ENCODE measurements around the gene NOL9. TPM values are rescaled to one million over a fixed set of nuclear protein-coding genes. Genes with fewer than 3 reads are reported as not detected.

NOL9 gene
- total RNA-seq, 1 donor from 2014 or later = 16.7 TPM

DNA sequence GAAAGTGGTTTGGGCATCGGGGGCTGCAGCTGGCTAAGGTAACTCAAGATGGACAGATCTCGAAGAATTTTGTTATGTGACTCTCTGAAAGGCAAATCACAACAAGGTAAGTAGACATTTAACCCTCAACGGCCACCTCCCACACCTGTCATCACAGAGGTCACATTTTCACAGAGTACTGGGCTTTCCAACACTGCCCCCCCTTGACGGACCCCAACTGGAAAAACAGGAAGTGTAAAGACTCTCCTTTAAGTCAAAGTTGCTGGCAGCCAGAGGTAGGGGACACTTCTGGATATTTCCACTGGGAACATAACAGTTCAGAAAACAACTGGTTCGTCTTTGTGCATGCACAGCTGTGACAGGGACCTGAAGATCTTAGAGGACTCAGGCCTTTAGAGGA, 22.3 kb downstream of the NOL9 start:
- no peak for DNase-seq (ENCODE audit: extremely low spot score in 2 of 2)
- TF ChIP-seq, protein P1, sequence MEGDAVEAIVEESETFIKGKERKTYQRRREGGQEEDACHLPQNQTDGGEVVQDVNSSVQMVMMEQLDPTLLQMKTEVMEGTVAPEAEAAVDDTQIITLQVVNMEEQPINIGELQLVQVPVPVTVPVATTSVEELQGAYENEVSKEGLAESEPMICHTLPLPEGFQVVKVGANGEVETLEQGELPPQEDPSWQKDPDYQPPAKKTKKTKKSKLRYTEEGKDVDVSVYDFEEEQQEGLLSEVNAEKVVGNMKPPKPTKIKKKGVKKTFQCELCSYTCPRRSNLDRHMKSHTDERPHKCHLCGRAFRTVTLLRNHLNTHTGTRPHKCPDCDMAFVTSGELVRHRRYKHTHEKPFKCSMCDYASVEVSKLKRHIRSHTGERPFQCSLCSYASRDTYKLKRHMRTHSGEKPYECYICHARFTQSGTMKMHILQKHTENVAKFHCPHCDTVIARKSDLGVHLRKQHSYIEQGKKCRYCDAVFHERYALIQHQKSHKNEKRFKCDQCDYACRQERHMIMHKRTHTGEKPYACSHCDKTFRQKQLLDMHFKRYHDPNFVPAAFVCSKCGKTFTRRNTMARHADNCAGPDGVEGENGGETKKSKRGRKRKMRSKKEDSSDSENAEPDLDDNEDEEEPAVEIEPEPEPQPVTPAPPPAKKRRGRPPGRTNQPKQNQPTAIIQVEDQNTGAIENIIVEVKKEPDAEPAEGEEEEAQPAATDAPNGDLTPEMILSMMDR (IDR thresholded peaks at IDR 0.05) = no peak
- TF ChIP-seq POLR2A (IDR thresholded peaks at IDR 0.05) (no peak), POLR2AphosphoS5 (IDR thresholded peaks at IDR 0.05; ENCODE audit: insufficient read depth in 1 of 2, low read depth in 1 of 2) (no peak)
- intact Hi-C loops (cut with DNase I) = no loop called here
- Histone ChIP-seq H3K9me3 (no peaks in the 10 kb centered on the region), H3K36me3 (peaks cover 0 to 73% of the 10 kb centered on the region in 2 donors), H3K27ac (no peak overlapping the region), H3K27me3 (no peaks in the 10 kb centered on the region), H3K4me1 (no peaks in the 10 kb centered on the region), H3K4me3 (no peak overlapping the region)

DNA sequence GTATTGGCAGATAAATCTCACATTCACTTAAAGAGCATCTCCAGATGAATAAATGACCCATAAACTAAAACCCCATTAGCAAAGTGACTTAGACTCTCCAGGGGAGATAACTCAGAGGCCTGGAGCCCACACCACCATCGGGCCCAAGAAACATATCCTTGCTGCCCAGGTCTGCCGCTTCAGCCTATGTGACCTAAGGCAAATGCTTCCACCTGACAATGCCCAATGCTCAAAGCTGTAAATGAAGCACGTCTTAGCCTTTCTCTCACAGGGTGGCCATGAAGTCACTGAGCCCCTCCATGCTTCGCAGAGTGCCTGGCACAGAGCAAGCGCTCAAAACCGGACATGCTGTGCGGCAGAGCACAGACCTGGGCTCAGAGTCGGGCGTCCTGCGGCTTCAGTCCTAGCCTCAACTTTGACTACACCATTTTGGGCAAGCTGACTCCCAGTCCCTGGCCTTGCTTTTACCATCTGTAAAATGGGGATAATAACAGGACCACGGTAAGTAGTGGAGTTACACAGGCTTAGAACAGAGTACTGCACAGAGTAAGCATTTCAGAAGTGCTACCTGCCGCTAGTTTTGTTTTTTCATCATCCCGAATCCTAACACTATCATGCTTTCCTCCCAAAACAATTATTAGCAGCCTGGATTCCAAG, 23.7 kb downstream of the NOL9 start:
- H3K9me3 ChIP-seq = no peaks in the 10 kb centered on the region
- TF ChIP-seq POLR2A (IDR thresholded peaks at IDR 0.05) (no peak), POLR2AphosphoS5 (IDR thresholded peaks at IDR 0.05; ENCODE audit: insufficient read depth in 1 of 2, low read depth in 1 of 2) (no peak)
- TF ChIP-seq, protein P1 (IDR thresholded peaks at IDR 0.05) = no peak
- H3K4me1 ChIP-seq = no peaks in the 10 kb centered on the region
- H3K27ac ChIP-seq = no peak overlapping the region
- peaks cover 0 to 79% of the 10 kb centered on the region in 2 donors for H3K36me3 ChIP-seq
- no peaks in the 10 kb centered on the region for H3K27me3 ChIP-seq
- no peak for DNase-seq (ENCODE audit: extremely low spot score in 2 of 2)
- intact Hi-C loops (cut with DNase I) = no loop called here
- no peak overlapping the region for H3K4me3 ChIP-seq

DNA sequence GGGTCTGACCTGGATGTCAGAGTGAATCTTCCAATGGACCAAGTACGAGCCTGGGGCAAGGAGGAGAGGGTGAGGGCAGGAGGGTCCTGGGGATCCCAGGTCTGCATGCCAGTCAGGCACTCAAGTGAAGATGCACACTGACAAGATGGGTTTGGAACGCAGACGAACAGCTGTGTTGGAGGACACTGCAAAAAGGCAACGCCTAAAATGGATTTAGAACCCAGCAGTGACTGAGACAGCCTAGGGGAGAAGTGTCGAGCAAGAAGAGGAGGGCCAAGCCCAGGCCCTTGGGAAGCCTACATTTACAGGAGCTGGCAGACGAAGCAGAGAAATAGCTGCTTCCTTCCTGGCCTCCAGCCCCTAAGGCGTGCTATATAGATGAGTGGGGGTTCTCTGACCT, 25.8 kb downstream of the NOL9 start:
- intact Hi-C loops (cut with DNase I) = no loop called here
- Histone ChIP-seq H3K4me1 (no peaks in the 10 kb centered on the region), H3K36me3 (peaks cover 0 to 74% of the 10 kb centered on the region in 2 donors), H3K27ac (no peak overlapping the region), H3K9me3 (no peaks in the 10 kb centered on the region), H3K27me3 (no peaks in the 10 kb centered on the region), H3K4me3 (no peak overlapping the region)
- TF ChIP-seq POLR2AphosphoS5 (IDR thresholded peaks at IDR 0.05; ENCODE audit: insufficient read depth in 1 of 2, low read depth in 1 of 2) = no peak
- TF ChIP-seq, protein P1 (IDR thresholded peaks at IDR 0.05) = no peak
- DNase-seq (ENCODE audit: extremely low spot score in 2 of 2) = no peak

DNA sequence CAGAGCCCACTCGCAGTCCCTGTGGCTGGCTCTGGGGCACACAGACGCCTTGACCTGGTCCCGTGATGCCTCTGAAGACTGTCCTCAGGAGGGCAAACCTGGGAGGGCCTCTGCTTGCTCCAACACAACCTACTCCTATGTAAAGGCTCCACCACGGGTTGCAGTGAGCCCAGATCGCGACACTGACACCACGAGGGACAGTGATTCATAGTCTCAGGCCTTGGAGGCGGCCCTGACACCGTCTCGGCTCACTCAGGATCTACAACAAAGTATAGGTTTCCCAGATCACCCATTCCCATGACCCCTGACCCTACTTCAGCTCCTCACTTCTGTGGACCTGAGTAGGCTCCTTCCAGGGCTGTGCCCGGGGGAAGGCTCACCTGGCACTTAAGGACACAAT, 28.0 kb downstream of the NOL9 start:
- TF ChIP-seq POLR2AphosphoS5 (IDR thresholded peaks at IDR 0.05; ENCODE audit: insufficient read depth in 1 of 2, low read depth in 1 of 2) (no peak), POLR2A (IDR thresholded peaks at IDR 0.05) (no peak)
- TF ChIP-seq, protein P1 (IDR thresholded peaks at IDR 0.05) = no peak
- H3K27me3 ChIP-seq = no peaks in the 10 kb centered on the region
- DNase-seq (ENCODE audit: extremely low spot score in 2 of 2) = no peak
- H3K27ac ChIP-seq = no peak overlapping the region
- no peaks in the 10 kb centered on the region for H3K4me1 ChIP-seq
- H3K9me3 ChIP-seq = no peaks in the 10 kb centered on the region
- intact Hi-C loops (cut with DNase I) = no loop called here
- no peak overlapping the region for H3K4me3 ChIP-seq
- H3K36me3 ChIP-seq = peaks cover 0 to 54% of the 10 kb centered on the region in 2 donors

DNA sequence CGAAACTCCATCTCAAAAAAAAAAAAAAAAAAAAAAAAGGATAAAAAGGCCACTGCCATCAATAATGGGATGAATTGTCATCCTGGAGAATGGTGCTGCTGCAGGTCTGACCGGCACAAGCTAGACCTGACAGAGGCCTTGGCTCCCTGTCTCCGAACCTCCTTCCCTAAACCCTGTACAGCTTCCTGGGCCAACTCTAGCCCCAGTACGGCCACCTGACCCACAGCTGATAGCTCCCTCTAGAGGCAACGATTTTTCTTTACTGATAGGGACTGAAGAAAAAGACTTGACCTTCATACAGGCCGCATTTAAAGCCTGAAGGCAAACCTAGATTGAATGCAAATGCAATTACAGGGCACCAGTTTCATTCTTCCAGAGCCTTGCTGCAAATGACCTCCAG, 30.7 kb downstream of the NOL9 start:
- H3K36me3 ChIP-seq = peaks cover 0 to 34% of the 10 kb centered on the region in 2 donors

More for the DNA sequence above, 30.7 kb downstream of the NOL9 start:
- no peak overlapping the region for H3K27ac ChIP-seq
- H3K9me3 ChIP-seq = no peaks in the 10 kb centered on the region
- TF ChIP-seq POLR2AphosphoS5 (IDR thresholded peaks at IDR 0.05; ENCODE audit: insufficient read depth in 1 of 2, low read depth in 1 of 2) (no peak), POLR2A (IDR thresholded peaks at IDR 0.05) (no peak)
- TF ChIP-seq, protein P1 (IDR thresholded peaks at IDR 0.05) = no peak
- H3K27me3 ChIP-seq = no peaks in the 10 kb centered on the region
- H3K4me1 ChIP-seq = peaks cover 21% of the 10 kb centered on the region
- H3K4me3 ChIP-seq = no peak overlapping the region
- no peak for DNase-seq (ENCODE audit: extremely low spot score in 2 of 2)
- intact Hi-C loops (cut with DNase I) = no loop called here

Measured in vagina (tissue), 2 donors.